RPMI7951 (cell line): Measurements from ENCODE around the gene XAB2. TPM values are rescaled to one million over a fixed set of nuclear protein-coding genes. Genes with fewer than 3 reads are reported as not detected.
A peak's percentile ranks its signal among the peaks of the same experiment; 100 is the strongest.

Experiments used
- DNase-seq: peaks from one replicate; pipeline ENCODE4 v3.0.0-alpha.2; 2012; ENCODE audit warnings: low read depth
- total RNA-seq: library from RNA; depleted of rRNA; stranded (reverse); fragments of >200 nt; shearing (Covaris generic); gene quantifications from 2 replicates; pipeline ENCODE4 v1.2.3, GENCODE V29; 2014; rRNA removed

XAB2 gene
- total RNA-seq = 27.7 and 29.4 TPM in 2 replicates

DNA sequence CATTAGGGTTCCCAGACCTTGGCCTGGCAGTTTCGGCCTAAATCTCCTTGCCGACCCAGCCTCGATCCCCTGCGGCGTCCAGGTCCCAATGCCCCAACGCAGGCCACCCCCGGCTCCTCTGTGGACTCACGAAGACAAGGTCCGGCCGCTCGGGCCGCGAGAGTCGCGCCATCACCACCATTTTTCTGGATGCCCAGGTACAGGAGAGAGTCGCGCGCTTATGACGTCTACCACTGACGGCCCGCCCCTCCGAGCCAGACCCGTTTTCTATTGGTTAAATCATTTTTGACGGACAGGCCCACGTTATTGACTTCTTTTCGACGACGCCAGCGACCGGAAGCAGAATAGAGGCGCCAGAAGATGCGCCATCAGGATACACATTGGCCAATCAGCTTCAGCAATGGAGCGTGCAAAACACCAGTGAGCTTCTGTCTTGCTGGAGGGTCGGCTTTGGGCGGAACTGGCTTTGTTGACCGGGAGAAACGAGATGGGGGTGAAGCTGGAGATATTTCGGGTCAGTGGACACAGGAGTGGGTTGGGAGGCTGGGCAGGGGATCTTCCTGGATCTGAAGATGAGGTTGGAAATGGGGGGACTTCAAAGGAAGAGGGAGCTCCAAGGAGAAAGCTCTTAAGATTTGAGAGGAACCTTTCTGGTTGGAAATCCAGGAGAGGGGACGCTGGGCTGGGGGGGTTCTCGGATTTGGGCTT is at the start of gene XAB2, which contains the start of gene PET100:
XAB2 (minus strand) TSS at position 199 of the 708 bp plus-strand sequence; CDS start at position 181, 18 bp downstream.
PET100 (plus strand) TSS at position 447 of the 708 bp plus-strand sequence; CDS start at position 488, 41 bp downstream.
- DNase-seq = peak; percentile 98

GRCh38 chr19:7677669-7678311 is 48.4 kb upstream of the XAB2 start:
- no peak for DNase-seq

GRCh38 chr19:7676854-7677253 is 47.5 kb upstream of the XAB2 start, which contains the start of gene MCEMP1:
Gene MCEMP1, plus strand, starts transcription at chr19:7677090. Its CDS starts 31 bp downstream, at chr19:7677121.
- DNase-seq = no peak

GRCh38 chr19:7676376-7676775 is 47.0 kb upstream of the XAB2 start:
- DNase-seq = no peak

DNA sequence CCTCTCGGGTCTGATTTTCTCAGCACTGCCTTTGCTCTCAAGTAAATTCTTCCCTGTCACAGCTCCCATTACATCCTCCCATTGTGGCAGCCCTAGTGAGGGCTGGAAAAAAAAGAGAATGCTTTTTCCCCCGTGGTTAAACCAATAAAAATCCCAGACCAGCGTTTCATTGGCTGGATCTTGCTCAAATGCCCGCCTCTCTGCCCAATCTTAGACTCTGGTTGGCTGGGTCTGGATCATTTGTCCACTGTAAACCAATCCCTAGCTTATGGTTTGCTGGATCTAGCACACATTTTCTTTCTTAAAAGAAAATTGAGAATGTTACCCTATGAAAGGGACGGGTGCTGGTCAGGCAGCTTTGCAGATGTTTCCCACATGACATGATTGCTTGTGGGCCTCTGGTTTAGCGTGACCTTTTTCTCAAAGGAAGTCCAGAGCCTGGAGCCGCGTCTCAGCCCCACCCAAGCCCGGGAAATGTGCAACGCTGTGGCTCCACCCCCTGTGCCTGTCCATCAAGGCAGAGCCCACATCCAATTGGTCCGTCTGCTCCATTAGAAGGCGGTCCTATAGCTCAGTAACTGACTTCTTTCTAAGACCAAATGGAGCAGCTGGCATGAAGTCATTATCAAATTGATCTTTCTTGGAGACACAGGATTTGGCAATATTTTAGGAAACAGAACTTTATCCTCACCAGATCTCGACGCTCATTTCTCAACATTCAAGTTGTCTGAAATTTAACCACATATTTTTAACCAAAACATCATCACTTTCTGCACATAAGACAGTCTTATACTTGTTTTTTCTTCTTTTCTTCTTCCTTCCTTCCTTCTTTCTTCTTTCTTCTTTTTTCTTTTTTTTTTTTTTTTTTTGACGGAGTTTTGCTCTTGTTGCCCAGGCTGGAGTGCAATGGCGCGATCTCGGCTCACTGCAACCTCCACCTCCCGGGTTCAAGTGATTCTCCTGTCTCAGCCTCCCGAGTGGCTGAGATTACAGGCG is 45.0 kb upstream of the XAB2 start:
- peak; percentile 66 for DNase-seq

- no peak for DNase-seq
These were observed 43.2 kb upstream of the XAB2 start for GRCh38 chr19:7672522-7672921.

- DNase-seq = no peak
These were observed 41.4 kb upstream of the XAB2 start for GRCh38 chr19:7670790-7671189.

DNA sequence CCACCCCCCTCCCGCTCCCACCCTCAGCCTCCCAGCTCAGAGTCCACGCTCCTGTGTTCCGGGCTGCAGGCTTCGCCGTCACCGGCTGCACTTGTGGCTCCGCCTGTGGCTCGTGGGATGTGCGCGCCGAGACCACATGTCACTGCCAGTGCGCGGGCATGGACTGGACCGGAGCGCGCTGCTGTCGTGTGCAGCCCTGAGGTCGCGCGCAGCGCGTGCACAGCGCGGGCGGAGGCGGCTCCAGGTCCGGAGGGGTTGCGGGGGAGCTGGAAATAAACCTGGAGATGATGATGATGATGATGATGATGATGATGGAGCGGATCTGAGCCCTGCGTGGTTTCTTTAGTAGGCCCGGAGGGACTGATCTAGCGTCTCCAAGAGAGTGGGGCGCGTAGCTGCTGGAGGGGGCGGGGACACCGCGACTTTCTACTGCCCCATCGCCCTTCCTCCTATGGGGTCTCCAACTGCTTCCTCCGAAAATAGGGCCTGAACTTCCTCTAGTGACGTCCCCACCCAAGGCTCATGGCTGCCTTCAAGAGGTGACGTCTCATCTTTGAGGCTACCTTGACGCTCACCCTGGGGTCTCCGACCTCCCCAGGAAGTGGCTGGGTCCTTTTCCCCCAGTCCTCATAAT is 40.9 kb upstream of the XAB2 start:
- no peak for DNase-seq

DNA sequence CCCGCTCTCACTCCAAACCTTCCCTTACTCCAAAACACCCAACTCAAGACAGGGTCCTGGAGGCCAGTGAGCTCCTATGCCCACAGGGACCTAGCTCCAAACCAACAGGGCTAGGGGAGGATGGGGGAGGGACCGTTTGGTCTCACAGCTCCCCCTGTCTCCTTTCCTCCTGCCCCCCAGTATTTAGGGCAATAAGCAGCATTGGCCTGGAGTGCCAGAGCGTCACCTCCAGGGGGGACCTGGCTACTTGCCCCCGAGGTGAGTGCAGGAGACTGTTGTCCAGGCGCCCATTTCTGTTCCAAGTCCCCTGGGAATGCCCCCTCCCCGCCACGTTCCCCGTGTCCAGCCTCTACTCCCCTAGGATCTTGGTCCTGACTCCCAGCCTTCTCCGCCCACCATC is 40.3 kb upstream of the XAB2 start:
- DNase-seq = no peak

GRCh38 chr19:7668842-7669241 is 39.5 kb upstream of the XAB2 start, which contains the start of gene RETN:
Gene RETN, plus strand, starts transcription at chr19:7669049. Its CDS starts 278 bp downstream, at chr19:7669327.
- DNase-seq = no peak

- DNase-seq = no peak
These were observed 35.7 kb upstream of the XAB2 start for GRCh38 chr19:7665076-7665475.

GRCh38 chr19:7663706-7664105 is 34.4 kb upstream of the XAB2 start:
- DNase-seq = no peak

- DNase-seq = no peak
These were observed 33.3 kb upstream of the XAB2 start for GRCh38 chr19:7662657-7663056.

DNA sequence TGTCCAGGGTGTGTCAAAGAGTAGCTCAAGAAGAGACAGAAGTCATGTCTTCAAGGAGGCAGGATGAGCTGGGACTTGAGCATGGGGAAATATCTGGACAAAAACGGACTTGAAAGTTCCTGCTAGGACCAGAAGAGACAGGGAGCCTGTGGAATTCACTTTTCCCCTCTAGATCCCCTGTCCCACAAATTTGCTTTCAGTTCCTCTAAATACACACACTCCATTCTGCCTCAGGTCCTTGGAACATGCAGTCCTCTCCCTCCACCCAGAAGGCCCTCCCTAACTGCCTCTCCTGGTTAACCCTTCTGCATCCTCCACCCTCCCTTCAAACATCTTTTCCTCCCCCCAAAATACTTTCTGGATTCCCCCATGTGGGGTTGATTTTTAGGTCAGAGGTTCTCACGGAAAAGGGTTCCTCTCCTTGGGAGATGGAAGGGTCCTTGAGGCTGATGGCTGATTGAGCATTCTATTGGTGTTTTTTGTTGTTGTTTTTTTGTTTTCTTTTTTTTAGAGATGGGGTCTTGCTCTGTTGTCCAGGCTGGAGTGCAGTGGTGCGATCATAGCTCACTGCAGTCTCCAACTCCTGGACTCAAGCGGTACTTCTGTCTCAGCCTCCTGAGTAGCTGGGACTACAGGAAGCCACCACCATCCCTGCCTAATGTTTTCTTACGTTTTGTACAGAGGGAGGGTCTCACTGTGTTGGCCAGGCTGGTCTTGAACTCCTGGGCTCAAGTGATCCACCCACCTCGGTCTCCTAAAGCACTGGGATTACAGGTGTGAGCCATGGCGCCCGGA is 32.6 kb upstream of the XAB2 start:
- DNase-seq = no peak

DNA sequence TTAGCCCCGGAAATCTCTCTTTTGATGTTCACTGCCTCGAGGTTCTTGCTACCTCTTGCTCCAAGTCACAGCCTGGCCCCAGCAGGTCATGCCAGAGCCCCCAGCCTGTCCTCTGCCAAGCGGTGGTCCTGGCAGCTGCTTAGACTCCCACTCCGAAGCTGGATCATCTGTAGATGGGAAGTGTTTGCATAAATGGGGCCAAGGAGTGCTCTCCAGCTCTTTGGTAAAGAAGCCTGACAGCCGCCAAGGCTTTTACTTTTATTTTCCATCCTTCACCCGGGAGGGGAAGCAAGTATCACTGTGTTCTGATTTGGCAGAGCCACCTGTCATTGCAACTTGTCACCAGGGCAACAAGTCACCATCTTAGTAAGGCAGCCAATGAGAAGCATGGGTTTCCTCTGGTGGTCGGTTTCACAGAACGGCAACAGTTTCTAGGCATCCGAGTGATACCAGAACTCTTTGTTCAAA is 28.9 kb upstream of the XAB2 start:
- no peak for DNase-seq

- no peak for DNase-seq
These were observed 27.9 kb upstream of the XAB2 start for GRCh38 chr19:7657131-7657751.

DNA sequence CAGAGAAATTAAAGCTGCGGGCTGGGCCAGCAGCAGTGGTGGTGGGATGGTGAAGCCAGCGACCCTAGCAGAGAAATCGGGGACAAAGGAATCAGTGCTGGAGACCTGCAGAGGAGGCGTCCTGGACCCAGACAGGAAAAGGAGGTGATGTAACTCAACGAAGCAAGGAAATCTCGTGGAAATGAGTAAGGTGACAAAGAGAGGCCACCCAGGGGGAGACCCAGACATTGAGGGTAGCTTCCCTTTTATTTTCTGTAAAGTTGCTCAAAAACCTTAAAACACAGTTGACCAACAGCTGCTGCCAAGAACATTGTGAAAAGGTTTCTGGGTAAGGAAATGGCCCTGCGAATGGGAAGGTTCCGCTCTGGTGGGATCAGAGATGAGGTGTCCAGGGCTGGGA is 26.2 kb upstream of the XAB2 start:
- DNase-seq = no peak

DNA sequence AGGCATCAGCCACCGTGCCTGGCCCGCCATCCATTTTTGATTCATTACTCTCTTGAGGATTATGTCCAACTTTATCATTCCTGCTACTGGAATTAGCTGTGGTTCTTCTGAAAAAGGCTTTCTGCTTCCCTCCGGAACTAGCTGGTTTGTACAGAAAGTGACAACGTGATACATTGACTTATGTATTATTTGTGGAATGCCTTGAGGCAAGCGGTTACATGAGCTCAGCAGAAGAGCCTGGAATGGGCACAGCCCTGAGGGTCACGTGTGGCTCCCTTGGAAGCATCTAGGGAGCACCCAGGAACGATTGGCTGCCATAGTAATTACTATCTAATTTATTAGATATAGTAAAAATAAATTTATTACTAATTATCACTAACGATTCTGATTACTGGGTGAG is 25.1 kb upstream of the XAB2 start:
- DNase-seq = peak; percentile 59

DNA sequence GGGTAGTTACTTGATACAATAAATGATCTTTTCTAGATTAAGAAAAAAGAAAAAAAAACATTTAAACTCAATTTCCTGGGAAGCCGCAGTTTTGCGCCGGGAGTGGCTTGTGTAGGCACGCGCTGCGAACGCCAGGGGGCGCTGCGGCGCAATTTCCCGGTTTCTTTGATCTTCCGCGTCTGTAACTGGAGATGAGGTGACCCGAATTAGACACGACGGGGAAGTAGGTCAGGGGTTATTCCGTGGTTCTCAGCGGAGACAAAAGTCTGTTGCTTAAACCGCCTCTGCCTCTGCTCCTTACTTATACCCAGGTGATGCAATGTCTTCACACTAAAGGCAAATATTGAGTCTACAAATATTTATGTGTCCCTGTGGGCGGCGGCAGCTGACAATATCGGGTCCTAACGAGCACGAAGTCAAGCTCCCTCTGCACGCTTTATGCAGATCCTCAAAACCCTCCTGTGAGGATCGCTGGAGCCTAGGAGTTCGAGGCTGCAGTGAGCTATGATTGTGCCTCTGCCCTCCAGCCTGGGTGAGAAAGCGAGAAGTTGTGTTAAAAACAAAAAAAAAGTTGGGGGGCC is 22.8 kb upstream of the XAB2 start:
- peak; percentile 66 for DNase-seq

DNA sequence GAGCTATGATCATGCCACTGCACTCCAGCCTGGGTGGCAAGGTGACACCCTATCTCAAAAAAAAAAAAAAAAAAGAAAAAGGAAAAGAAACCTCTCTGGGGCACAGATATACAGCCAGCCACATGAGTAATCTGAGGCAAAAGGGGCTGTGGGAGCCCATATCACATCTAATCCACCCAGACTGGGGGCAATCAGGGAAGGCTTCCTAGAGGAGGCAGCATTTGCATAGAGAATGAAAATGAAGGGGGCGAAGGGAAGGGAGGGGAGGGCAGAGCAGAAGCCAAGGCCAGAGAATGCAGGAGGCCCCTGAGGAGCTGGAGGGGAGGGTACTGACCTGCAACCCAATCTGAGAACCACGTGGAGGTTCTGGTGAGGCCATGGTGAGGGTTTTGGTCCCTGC is 20.8 kb upstream of the XAB2 start:
- DNase-seq = no peak
